Kidney (tissue), 14 donors: ENCODE data around the gene RNF125. TPM values are rescaled to one million over a fixed set of nuclear protein-coding genes. Genes with fewer than 3 reads are reported as not detected.
A peak's percentile ranks its signal among the peaks of the same experiment; 100 is the strongest.

Experiments
- DNase-seq, 5 donors: peaks; one replicate each; pipeline ENCODE4 v3.0.0-alpha.2; 2013 to 2020
- FAIRE-seq: peaks from 2 replicates; lab custom pipeline; 2012; peaks lifted over from hg19 to GRCh38; lab: Jason Lieb, UNC
- H3K27ac ChIP-seq, 2 donors: one replicate each; pipeline ENCODE4 v1.7.0; 2013; ENCODE audit warnings: low read depth in 2 of 2, low read length in 2 of 2, inconsistent platforms in 1 of 2
- H3K27me3 ChIP-seq: one replicate; pipeline ENCODE4 v1.7.1; 2013; ENCODE audit warnings: low read length, inconsistent platforms; ENCODE audit not compliant: control insufficient read depth, insufficient read depth
- H3K36me3 ChIP-seq, 3 donors: one replicate each; pipeline versions ENCODE4 v1.7.0 to v1.7.1; 2013; ENCODE audit warnings: low read length in 3 of 3, control low read depth in 1 of 3, inconsistent platforms in 1 of 3; ENCODE audit not compliant: insufficient read depth in 3 of 3, control insufficient read depth in 2 of 3
- H3K4me1 ChIP-seq, 3 donors: one replicate each; pipeline versions ENCODE4 v1.7.0 to v1.7.1; 2013; ENCODE audit warnings: low read length in 3 of 3, inconsistent platforms in 1 of 3, low read depth in 1 of 3; ENCODE audit not compliant: control insufficient read depth in 2 of 3, insufficient read depth in 2 of 3
- H3K4me3 ChIP-seq, 3 donors: one replicate each; pipeline versions ENCODE4 v1.7.0 to v1.8.1; 2013; ENCODE audit warnings: low read length in 3 of 3, control low read depth in 1 of 3, inconsistent platforms in 1 of 3
- H3K9ac ChIP-seq, 3 donors: one replicate each; pipeline versions ENCODE4 v1.7.0 to v1.7.1; 2013; ENCODE audit warnings: low read length in 3 of 3, control low read depth in 1 of 3, inconsistent platforms in 1 of 3
- H3K9me3 ChIP-seq, 3 donors: one replicate each; pipeline versions ENCODE4 v1.7.0 to v1.7.1; 2013; ENCODE audit warnings: low read length in 3 of 3, control low read depth in 1 of 3, inconsistent platforms in 1 of 3; ENCODE audit not compliant: control insufficient read depth in 2 of 3, insufficient read depth in 1 of 3
- intact Hi-C: fragments of 100-400 bp; cut with DNase I; formaldehyde crosslinking; loops from one replicate; pipeline ENCODE4 v1.11.1; 2022
- polyA plus RNA-seq: library from polyadenylated mRNA; stranded (reverse); fragments of 350-450 nt; fragmentation: Illumina TruSeq; extraction: RNeasy Lipid Tissue Mini Kit (QIAGEN cat#74804); gene quantifications from one replicate; pipeline ENCODE4 v1.2.3, GENCODE V29; 2014; ENCODE audit warnings: low read depth, low replicate concordance; ENCODE audit not compliant: insufficient read depth
- total RNA-seq: library from RNA; stranded (reverse); fragmentation: NEBNext Ultra II Directional; extraction: Animal tissue kit (Norgen Biotek cat#: 25700); gene quantifications from one replicate; pipeline ENCODE4 v1.2.1, GENCODE V29; 2021
- TF ChIP-seq, protein P1 (sequence below): IDR thresholded peaks from 3 replicates; pipeline ENCODE4 v1.5.1; 2012; ENCODE audit warnings: mild to moderate bottlenecking, moderate library complexity, borderline replicate concordance; ENCODE audit not compliant: insufficient read depth; ENCODE audit errors: extremely low read depth
- donor health status: control.
- donor health status: control.
- donor health status: control.
- donor health status: control.
- donor health status: control.
- donor health status: DM: yes; HTN: yes; CAD: no.
- donor health status: Normal renal cell carcinoma (clear cell type).

RNF125 gene
- total and polyA plus RNA-seq, 2 donors from 2014 or later = 0.62 to 6.0 TPM

DNA sequence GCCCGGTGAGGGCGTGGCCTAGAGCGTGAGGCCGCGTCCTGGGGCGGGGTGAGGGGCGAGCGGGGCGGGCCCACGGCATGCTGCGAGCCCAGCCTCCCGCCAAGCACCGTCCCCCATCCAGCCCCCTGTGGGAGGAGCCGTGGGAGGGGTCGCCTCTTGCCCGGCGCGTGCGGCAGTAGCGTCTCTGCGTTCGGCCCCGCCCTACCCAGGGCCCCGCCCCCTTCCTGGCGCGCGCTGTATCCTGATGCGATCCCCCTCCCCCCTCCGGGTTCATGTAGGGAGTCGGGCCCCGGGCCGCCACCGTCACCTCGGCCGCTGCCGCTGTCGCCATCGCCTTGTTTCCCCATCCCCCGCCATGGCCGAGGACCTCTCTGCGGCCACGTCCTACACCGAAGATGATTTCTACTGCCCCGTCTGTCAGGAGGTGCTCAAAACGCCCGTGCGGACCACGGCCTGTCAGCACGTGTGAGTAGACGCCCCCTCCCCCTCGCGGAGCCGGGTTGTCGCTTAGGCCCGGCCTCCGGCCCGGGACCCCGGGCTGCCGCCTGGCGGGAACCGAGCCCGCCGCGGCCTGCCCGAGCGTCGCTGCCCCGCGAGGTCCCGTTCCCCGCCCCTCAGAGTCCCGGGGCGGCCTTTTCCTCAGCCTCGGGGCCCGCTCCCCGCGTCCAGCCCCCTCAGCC lies 73.9 kb downstream of the RNF125 start:
- Histone ChIP-seq H3K4me3 (peak overlapping the region; percentile 78 to 80 (median 80)), H3K9me3 (no peaks in the 10 kb centered on the region), H3K4me1 (peaks cover 0 to 9% (median 3%) of the 10 kb centered on the region in 3 donors), H3K27ac (peak overlapping the region; percentile 99), H3K27me3 (no peaks in the 10 kb centered on the region), H3K9ac (peak overlapping the region; percentile 52 to 84 (median 52)), H3K36me3 (no peaks in the 10 kb centered on the region)
- TF ChIP-seq, protein P1, sequence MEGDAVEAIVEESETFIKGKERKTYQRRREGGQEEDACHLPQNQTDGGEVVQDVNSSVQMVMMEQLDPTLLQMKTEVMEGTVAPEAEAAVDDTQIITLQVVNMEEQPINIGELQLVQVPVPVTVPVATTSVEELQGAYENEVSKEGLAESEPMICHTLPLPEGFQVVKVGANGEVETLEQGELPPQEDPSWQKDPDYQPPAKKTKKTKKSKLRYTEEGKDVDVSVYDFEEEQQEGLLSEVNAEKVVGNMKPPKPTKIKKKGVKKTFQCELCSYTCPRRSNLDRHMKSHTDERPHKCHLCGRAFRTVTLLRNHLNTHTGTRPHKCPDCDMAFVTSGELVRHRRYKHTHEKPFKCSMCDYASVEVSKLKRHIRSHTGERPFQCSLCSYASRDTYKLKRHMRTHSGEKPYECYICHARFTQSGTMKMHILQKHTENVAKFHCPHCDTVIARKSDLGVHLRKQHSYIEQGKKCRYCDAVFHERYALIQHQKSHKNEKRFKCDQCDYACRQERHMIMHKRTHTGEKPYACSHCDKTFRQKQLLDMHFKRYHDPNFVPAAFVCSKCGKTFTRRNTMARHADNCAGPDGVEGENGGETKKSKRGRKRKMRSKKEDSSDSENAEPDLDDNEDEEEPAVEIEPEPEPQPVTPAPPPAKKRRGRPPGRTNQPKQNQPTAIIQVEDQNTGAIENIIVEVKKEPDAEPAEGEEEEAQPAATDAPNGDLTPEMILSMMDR = no peak
- DNase-seq = peak; percentile 99 to 100 (median 99)
- intact Hi-C loops = no loop called here
- FAIRE-seq = no peak

DNA sequence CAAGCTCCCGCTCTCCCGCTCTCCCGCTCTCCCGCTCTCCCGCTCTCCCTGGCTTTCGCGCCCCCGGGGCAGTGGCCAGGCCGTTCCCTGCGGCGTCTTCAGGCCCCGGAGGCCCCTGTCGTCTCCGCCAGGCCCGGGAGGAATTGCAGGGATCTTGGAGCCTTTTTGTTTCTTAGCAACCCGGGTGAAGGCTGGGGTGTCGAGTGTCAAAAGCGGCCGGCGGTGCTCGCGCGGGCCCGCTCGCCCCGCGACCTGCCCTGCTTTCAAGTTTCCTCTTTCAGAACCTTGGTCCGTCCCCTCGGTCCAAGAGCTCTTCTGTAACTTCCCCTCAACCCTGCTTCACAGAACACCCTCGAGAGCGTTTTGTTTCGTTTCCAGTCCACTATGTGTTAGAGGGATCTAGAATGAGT lies 74.5 kb downstream of the RNF125 start:
- H3K9me3 ChIP-seq = no peaks in the 10 kb centered on the region
- no peaks in the 10 kb centered on the region for H3K36me3 ChIP-seq
- peak overlapping the region; percentile 52 to 84 (median 75) for H3K9ac ChIP-seq
- peak overlapping the region; percentile 70 to 80 (median 78) for H3K4me3 ChIP-seq
- no peak for FAIRE-seq
- H3K27me3 ChIP-seq = no peaks in the 10 kb centered on the region
- intact Hi-C loops = no loop called here
- peak overlapping the region; percentile 97 for H3K27ac ChIP-seq
- H3K4me1 ChIP-seq = peaks cover 0 to 9% (median 3%) of the 10 kb centered on the region in 3 donors
- DNase-seq = peak; percentile 75 to 86 (median 84)
- TF ChIP-seq, protein P1 = no peak

DNA sequence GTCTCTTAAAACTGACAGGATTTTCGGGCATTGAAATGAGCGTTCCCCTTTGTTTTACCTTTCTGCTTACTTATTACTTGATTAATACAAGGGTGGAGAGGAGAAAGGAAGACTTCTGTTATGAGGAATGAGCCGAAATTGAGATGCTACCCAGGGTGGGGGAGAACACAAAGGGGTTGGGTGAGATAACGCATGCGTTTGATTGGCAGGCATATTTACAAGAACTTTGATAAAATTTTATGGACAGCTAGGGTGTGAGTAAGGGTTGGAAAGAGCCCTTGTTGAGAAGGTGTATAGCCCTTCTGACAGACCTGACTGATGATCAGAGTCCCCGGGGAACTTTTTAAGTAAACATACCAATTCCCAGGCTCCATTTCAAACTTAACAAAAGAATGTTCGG lies 74.9 kb downstream of the RNF125 start:
- Histone ChIP-seq H3K4me1 (peaks cover 0 to 9% (median 3%) of the 10 kb centered on the region in 3 donors), H3K27me3 (no peaks in the 10 kb centered on the region), H3K9ac (peak overlapping the region; percentile 52 to 84 (median 75)), H3K4me3 (peak overlapping the region; percentile 70 to 80 (median 78)), H3K9me3 (no peaks in the 10 kb centered on the region), H3K36me3 (no peaks in the 10 kb centered on the region), H3K27ac (peak overlapping the region; percentile 97)
- intact Hi-C loops = no loop called here
- FAIRE-seq (no peak), DNase-seq (peak in 3 of 5 donors; percentile 12 to 52 (median 42))
- TF ChIP-seq, protein P1 = no peak
